Spleen (tissue), 11 donors: ENCODE results near the gene DCLK2. TPM values are rescaled to one million over a fixed set of nuclear protein-coding genes. Genes with fewer than 3 reads are reported as not detected.
A peak's percentile ranks its signal among the peaks of the same experiment; 100 is the strongest.

Source experiments
- DNase-seq: peaks from one replicate; pipeline ENCODE4 v3.0.0-alpha.2; 2020
- H3K27ac ChIP-seq, 8 donors: fragments of 200-600 bp; sonication (generic) in 7 of 8; 1 replicate in 4 of 8; 2 replicates in 4 of 8; pipeline versions ENCODE4 v1.5.0 to v1.8.0; 2016 to 2021; ENCODE audit warnings: inconsistent platforms in 4 of 8, mild to moderate bottlenecking in 4 of 8, moderate library complexity in 1 of 8
- H3K27me3 ChIP-seq, 7 donors: fragments of 200-600 bp; sonication (generic) in 6 of 7; replicated peaks in 1 of 7; 1 replicate in 4 of 7; 2 replicates in 3 of 7; pipeline versions ENCODE4 v1.5.0 to v1.8.0; 2016 to 2021; ENCODE audit warnings: inconsistent platforms in 3 of 7, mild to moderate bottlenecking in 1 of 7
- H3K36me3 ChIP-seq, 6 donors: fragments of 200-600 bp; sonication (generic) in 5 of 6; 1 replicate in 4 of 6; 2 replicates in 2 of 6; pipeline versions ENCODE4 v1.5.0 to v1.8.0; 2016 to 2021; ENCODE audit warnings: inconsistent platforms in 2 of 6
- H3K4me1 ChIP-seq, 6 donors: fragments of 200-600 bp; sonication (generic) in 5 of 6; 1 replicate in 3 of 6; 2 replicates in 3 of 6; pipeline versions ENCODE4 v1.5.0 to v1.8.0; 2016 to 2021; ENCODE audit warnings: inconsistent platforms in 3 of 6
- H3K4me3 ChIP-seq, 8 donors: fragments of 200-600 bp; sonication (generic) in 7 of 8; 1 replicate in 4 of 8; 2 replicates in 4 of 8; pipeline versions ENCODE4 v1.5.0 to v1.8.0; 2016 to 2021; ENCODE audit warnings: inconsistent platforms in 4 of 8, mild to moderate bottlenecking in 4 of 8, moderate library complexity in 2 of 8
- H3K9me3 ChIP-seq, 8 donors: fragments of 200-600 bp; sonication (generic) in 7 of 8; 1 replicate in 4 of 8; 2 replicates in 4 of 8; pipeline versions ENCODE4 v1.5.0 to v1.8.0; 2016 to 2021; ENCODE audit warnings: inconsistent platforms in 4 of 8
- CTCF ChIP-seq, 11 experiments: fragments of 200-600 bp in 7 of 11; fragments of 450-650 bp in 4 of 11; sonication (generic) in 4 of 11; IDR thresholded peaks in 8 of 11; conservative IDR thresholded peaks in 3 of 11; 1 replicate in 7 of 11; 2 replicates in 4 of 11; pipeline versions ENCODE4 v1.4.0 to v1.8.0; 2016 to 2021; ENCODE audit warnings: antibody characterized with exemption in 11 of 11, inconsistent platforms in 4 of 11, mild to moderate bottlenecking in 1 of 11
- POLR2A ChIP-seq, 3 donors: fragments of 450-650 bp; IDR thresholded peaks; one replicate each; pipeline ENCODE4 v1.5.1; 2017; ENCODE audit warnings: antibody characterized with exemption in 3 of 3, mild to moderate bottlenecking in 1 of 3
- POLR2AphosphoS5 ChIP-seq, 3 donors: sonication (generic); formaldehyde crosslinking; IDR thresholded peaks; one replicate each; pipeline ENCODE4 v1.5.1; 2017; ENCODE audit warnings: antibody characterized with exemption in 3 of 3
- WGBS, 5 donors: extraction: QIAGEN DNeasy Blood & Tissue Kit in 3 of 5; methylation state at CpG; one replicate each; pipeline versions ENCODE4 v1.1.5 to v1.1.7; 2013 to 2018; 5-methylcytosine and 5-hydroxymethylcytosine counted together
- intact Hi-C: fragments of 100-400 bp; cut with DNase I; formaldehyde crosslinking; loops from one replicate; pipeline ENCODE4 v1.15.0; 2023; ENCODE audit warnings: low total_unique reads
- polyA plus RNA-seq, 3 donors: library from polyadenylated mRNA; stranded (reverse); fragments of 200-250 nt; gene quantifications; one replicate each; pipeline ENCODE4 v1.2.1, GENCODE V29; 2013
- total RNA-seq, 7 donors: library from RNA; depleted of rRNA in 3 of 7; stranded (reverse); fragments of >200 nt in 3 of 7; fragmentation: NEBNext Ultra II Directional in 4 of 7; extraction: Animal tissue kit (Norgen Biotek cat#: 25700) in 4 of 7; gene quantifications; one replicate each; pipeline versions ENCODE4 v1.1.0 to v1.2.1, GENCODE V29; 2016 to 2021
- donor health status: healthy with polysubstance abuse.
- donor health status: DM: no; HTN: no; CAD: no; lungs with moderate emphysema.
- donor health status: DM: no; HTN: no; CAD: no.
- donor health status: Bipolar disorder and iron deficiency.
- donor health status: healthy.
- donor health status: DM: no; HTN: no; CAD: no.
- donor health status: DM: yes; HTN: yes; CAD: no.

The DCLK2 gene
- total and polyA plus RNA-seq, 10 donors, result 0.53 to 6.1 (median 3.9) TPM

GRCh38 chr4:150164055-150164454 is 85.8 kb downstream of the DCLK2 start:
- H3K4me3 ChIP-seq, result no peak overlapping the region
- intact Hi-C loops, result no loop called here
- TF ChIP-seq POLR2AphosphoS5 (IDR thresholded peaks at IDR 0.05) (no peak), CTCF (IDR thresholded peaks at IDR 0.05 in 8 of 11, conservative IDR thresholded peaks at IDR 0.05 in 3 of 11) (no peak), POLR2A (IDR thresholded peaks at IDR 0.05) (no peak)
- no peak overlapping the region for H3K27ac ChIP-seq
- H3K36me3 ChIP-seq, result no peaks in the 10 kb centered on the region
- no peaks in the 10 kb centered on the region for H3K9me3 ChIP-seq
- no peaks in the 10 kb centered on the region for H3K27me3 ChIP-seq
- DNase-seq, result no peak
- H3K4me1 ChIP-seq, result peaks cover 0 to 12% (median 7%) of the 10 kb centered on the region in 6 donors

- 78 to 86% (median 81%) methylated on average over 3 of the region's 3 CpGs for whole genome bisulfite sequencing, 5 donors
- Histone ChIP-seq H3K27me3 (no peaks in the 10 kb centered on the region), H3K9me3 (no peaks in the 10 kb centered on the region), H3K4me1 (peaks cover 0 to 12% (median 7%) of the 10 kb centered on the region in 6 donors), H3K27ac (no peak overlapping the region), H3K4me3 (no peak overlapping the region), H3K36me3 (no peaks in the 10 kb centered on the region)
- TF ChIP-seq POLR2AphosphoS5 (IDR thresholded peaks at IDR 0.05) (no peak), CTCF (IDR thresholded peaks at IDR 0.05 in 8 of 11, conservative IDR thresholded peaks at IDR 0.05 in 3 of 11) (no peak), POLR2A (IDR thresholded peaks at IDR 0.05) (no peak)
- intact Hi-C loops, result no loop called here
- DNase-seq, result no peak
These were observed 86.8 kb downstream of the DCLK2 start for GRCh38 chr4:150164956-150165629.

DNA sequence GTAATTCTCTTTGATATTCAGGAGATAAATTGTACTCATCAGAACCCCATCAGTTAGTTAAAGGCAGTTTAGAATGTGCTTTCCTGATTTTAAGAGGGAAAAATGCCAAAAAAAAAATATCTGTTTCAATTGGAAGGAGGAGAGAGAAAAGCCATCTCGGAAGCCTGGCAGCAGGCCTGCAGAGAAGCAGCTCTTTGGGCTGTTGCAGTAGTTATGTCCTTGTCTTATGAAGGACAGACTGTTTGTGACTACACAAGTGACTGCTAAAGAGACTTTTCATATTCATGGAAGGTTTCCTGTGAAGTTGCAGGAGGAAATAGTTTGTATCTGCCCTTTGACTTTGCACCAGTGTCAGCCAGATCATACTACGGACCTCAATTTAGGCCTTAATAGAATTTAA is 88.8 kb downstream of the DCLK2 start:
- Histone ChIP-seq H3K27ac (peak overlapping the region in 1 of 8 donors; percentile 1), H3K9me3 (no peaks in the 10 kb centered on the region), H3K27me3 (no peaks in the 10 kb centered on the region), H3K4me1 (peaks cover 0 to 12% (median 7%) of the 10 kb centered on the region in 6 donors), H3K36me3 (no peaks in the 10 kb centered on the region), H3K4me3 (no peak overlapping the region)
- no peak for DNase-seq
- intact Hi-C loops, result no loop called here
- 49 to 74% (median 64%) methylated on average over 2 of the region's 2 CpGs for WGBS, 5 donors
- TF ChIP-seq POLR2AphosphoS5 (IDR thresholded peaks at IDR 0.05) (no peak), POLR2A (IDR thresholded peaks at IDR 0.05) (no peak), CTCF (IDR thresholded peaks at IDR 0.05 in 8 of 11, conservative IDR thresholded peaks at IDR 0.05 in 3 of 11) (no peak)

- no peak overlapping the region for H3K4me3 ChIP-seq
- H3K27me3 ChIP-seq, result no peaks in the 10 kb centered on the region
- H3K4me1 ChIP-seq, result peaks cover 0 to 14% (median 7%) of the 10 kb centered on the region in 6 donors
- WGBS, 5 donors, result 54 to 87% (median 69%) methylated on average over 1 of the region's 1 CpG
- no peaks in the 10 kb centered on the region for H3K36me3 ChIP-seq
- TF ChIP-seq POLR2AphosphoS5 (IDR thresholded peaks at IDR 0.05), result no peak
- no peak for TF ChIP-seq CTCF (IDR thresholded peaks at IDR 0.05 in 8 of 11, conservative IDR thresholded peaks at IDR 0.05 in 3 of 11)
- TF ChIP-seq POLR2A (IDR thresholded peaks at IDR 0.05), result no peak
- intact Hi-C loops, result no loop called here
- peak overlapping the region in 5 of 8 donors; percentile 26 to 64 (median 56) for H3K27ac ChIP-seq
- no peak for DNase-seq
- no peaks in the 10 kb centered on the region for H3K9me3 ChIP-seq
These were observed 95.2 kb downstream of the DCLK2 start for GRCh38 chr4:150173432-150173861.
